ENCODE results near the gene DAP. TPM values are rescaled to one million over a fixed set of nuclear protein-coding genes. Genes with fewer than 3 reads are reported as not detected.

Gene DAP
- polyA plus RNA-seq, 1 experiment, result 117 TPM

GRCh38 chr5:10629682-10630081, 131.4 kb downstream of the DAP start:
- no peak overlapping the region for H3K4me3 ChIP-seq (ENCODE audit: low read depth, low read length)
- TF ChIP-seq CTCF (IDR thresholded peaks at IDR 0.05; ENCODE audit: low read depth, low read length), result no peak
- ChIA-PET CTCF (interaction anchor here (1.3 to 4.9 kb wide), 5 partner anchors 14 to 175 kb away, joined by 4 to 162 read pairs (median 14); no protein-coding TSS in a partner anchor), POLR2A (interaction anchor here (0.8 kb wide), 1 partner anchor 63 kb away, joined by 3 read pairs; no protein-coding TSS in a partner anchor)
- H3K27ac ChIP-seq (ENCODE audit: low read depth, low read length), result no peak overlapping the region
- DNase-seq (ENCODE audit: low read depth, low spot score), result no peak
- peaks cover 4% of the 10 kb centered on the region; the same call in 1 of the 2 replicates for H3K9me3 ChIP-seq (ENCODE audit: control insufficient read depth, insufficient read depth, low read length)
- H3K27me3 ChIP-seq (ENCODE audit: control insufficient read depth, insufficient read depth, low read length), result no peaks in the 10 kb centered on the region

Small RNAs within 50 kb of the gene (small RNA-seq; reads per million reads assigned to genes)
- gene AC012629.4 (ENCODE audit: insufficient read length, low read depth), result not detected

Other genes starting within 250 kb of the DAP start
- 4.6 and 4.8 TPM in 2 replicates for gene ANKRD33B, start 197.2 kb downstream of the DAP start, polyA plus RNA-seq (2011; rRNA removed)

All from AG04450 (cell line).